ENCODE results near the gene CIAO2A.
A peak's percentile ranks its signal among the peaks of the same experiment; 100 is the strongest.
"Not testable (repeated sequence)": the region's sequence is repeated elsewhere in the genome, so short reads cannot be mapped to it uniquely, and the experiment has no call there.

CIAO2A gene

DNA sequence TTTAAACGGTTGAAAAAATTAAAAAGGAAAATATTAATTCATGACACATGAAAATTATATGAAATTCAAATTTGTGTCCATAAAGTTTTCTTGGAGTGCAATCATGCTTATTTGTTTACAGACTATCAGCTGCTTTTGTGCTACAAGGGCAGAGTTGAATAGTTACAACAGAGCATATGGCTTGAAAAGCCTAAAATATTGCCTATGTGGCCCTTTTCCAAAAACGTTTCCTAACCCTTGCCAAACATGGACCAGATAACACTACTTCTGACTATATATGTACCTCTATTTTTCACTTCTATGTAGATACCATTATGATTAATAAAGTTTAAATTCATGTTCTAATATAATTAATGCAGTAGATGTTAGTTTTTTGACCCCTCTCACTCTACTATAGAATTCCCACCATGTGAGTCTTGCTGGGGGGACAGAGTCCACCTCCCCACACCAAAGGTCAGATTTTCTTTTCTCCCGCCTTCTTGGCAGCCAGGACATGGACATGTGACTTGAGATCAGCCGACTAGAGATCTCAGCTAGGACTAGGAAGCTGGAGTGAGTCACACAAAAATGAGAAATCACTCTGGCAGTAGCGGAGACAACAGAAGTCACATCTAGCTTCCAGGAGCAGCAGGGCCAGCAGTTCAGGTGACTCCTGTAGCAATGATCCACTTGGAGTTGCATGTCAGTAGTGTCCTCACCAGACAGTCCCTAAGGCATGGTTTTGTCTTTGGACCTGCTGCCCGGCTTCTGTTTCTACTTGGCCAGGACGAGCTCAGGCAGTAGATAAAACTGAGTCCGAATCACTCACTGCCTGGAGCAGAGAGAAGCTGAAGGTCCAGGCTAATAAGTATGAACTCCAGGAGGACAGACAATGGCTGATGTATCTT lies 22.4 kb downstream of the CIAO2A start:
- DNase-seq: no peak

DNA sequence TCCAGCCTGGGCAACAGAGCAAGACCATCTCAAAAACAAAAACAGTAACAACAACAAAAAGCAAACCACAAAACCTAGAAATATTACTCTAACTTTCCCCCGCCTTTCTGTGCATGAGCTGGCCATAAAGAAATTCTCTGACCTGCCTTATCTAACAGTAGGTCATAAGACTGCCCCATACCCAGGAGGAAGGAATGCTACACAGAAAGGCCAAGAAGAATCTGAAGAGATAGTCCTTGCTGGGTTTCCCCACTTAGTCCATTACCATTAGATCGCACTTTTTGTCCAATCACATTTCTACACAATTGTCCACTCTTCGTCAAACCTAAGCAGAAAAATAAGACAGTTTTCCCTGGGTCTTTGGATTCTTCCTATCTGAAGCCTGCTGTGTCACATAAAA lies 23.5 kb downstream of the CIAO2A start:
- no peak for DNase-seq

DNA sequence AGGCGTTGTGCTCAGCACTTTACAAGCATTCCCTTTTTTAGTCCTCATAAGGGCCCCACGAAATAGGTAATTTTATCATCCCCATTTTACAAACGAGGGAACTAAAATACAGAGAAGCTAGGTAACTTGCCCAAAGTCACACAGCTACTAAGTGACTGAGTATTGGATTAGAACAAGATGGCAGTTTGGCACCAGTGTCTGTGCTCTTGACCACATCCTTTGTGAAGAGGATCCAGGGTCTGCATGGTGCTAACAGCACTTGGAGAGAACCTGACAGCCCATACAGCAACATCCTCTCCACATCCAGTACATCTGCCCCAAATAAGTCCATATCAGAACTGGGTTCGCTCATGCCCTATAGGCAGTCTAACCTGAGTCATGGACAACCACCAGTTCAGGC lies 25.5 kb downstream of the CIAO2A start:
- no peak for DNase-seq

DNA sequence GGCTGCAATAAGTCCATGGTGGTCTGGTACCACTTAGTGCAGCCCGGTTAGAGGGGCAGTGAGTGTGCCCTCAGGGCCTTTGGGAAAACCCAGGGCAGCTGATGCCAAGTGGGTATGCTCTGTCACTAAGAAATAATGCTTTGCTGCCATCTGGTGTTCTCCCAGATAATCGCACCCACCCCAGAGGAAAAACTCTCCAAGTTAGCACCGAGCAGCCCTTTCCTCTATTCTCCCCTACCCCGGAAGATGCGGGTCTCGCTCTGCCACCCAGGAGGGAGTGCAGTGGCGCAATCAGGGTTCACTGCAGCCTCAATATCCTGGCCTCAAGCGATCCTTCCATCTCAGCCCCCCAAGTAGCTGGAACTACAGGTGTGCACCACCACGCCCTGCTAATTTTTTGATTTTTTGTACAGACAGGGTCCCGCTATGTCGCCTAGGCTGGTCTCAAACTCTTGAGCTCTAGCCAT lies 26.0 kb downstream of the CIAO2A start:
- DNase-seq: peak; percentile 41

DNA sequence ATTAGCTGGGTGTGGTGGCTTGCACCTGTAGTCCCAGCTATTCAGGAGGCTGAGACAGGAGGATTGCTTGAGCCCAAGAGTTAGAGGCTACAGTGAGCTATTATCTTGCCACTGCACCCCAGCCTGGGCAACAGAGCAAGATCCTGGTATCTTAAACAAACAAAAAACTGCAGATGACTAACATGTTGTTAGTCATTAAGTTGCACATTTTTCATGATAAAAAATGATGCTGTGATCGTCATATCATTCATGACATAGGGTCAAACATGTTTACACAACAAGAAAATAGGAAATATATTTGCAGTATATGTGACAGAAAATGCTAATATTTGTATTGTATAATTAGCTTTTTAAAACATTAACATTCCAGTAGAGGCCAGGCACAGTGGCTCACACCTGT lies 27.2 kb downstream of the CIAO2A start:
- DNase-seq: no peak

DNA sequence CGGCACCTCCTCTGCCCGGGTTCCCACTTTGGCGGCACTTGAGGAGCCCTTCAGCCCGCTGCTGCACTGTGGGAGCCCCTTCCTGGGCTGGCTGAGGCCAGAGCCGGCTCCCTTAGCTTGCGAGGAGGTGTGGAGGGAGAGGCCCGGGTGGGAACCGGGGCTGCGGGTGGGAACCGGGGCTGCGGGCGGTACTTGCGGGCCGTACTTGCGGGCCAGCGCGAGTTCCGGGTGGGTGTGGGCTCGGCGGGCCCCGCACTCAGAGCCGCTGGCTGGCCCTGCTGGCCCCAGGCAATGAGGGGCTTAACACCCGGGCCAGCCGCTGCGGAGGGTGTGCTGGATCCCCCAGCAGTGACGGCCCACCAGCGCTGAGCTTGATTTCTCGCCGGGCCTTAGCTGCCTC lies 32.9 kb downstream of the CIAO2A start:
- no peak for DNase-seq

DNA sequence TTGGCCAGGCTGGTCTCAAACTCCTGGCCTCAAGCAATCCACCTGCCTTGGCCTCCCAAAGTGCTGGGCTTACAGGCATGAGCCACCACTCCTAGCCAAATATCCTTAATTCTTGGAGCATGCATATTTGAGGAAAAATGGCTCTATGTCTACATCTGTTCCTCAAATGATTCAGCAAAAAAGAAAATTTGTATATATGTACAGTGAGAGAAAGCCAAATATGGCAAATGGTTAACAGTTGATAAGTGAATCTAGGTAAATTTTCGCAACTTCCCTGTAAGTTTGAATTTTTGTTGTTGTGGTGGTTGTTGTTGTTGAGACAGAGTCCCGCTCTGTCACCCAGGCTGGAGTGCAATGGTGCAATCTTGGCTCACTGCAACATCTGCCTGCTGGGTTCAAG lies 34.5 kb downstream of the CIAO2A start:
- not testable (repeated sequence) for DNase-seq

DNA sequence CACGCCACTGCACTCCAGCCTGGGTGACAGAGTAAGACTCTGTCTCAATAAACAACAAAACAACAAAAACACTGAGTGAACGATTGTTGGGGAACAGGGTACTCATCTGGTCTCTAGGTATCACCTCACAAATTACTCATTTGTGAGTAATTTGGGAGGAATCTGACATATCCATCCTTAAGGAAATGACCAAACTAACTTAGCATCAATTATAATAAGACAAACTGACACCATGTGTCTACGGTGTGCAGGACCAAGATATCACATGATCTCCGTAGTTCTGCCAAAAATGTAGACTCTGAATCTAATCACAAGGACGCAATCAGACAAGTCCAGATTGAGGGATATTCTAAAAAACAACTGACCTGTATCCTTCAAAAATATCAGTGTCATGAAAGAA lies 35.4 kb downstream of the CIAO2A start:
- DNase-seq: no peak

DNA sequence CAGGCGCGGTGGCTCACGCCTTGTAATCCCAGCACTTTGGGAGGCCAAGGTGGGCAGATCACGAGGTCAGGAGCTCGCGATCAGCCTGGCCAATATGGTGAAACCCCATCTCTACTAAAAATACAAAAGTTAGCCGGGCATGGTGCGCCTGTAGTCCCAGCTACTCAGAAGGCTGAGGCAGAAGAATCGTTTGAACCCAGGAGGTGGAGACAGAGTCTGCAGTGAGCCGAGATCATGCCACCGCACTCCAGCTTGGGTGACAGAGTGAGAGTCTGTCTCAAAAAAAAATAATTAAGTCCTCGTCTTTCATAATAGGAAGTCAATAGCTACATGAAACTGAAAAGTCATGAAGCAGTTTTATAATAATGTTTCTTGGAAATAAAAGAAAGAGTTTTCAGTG lies 40.0 kb downstream of the CIAO2A start:
- DNase-seq: not testable (repeated sequence)

DNA sequence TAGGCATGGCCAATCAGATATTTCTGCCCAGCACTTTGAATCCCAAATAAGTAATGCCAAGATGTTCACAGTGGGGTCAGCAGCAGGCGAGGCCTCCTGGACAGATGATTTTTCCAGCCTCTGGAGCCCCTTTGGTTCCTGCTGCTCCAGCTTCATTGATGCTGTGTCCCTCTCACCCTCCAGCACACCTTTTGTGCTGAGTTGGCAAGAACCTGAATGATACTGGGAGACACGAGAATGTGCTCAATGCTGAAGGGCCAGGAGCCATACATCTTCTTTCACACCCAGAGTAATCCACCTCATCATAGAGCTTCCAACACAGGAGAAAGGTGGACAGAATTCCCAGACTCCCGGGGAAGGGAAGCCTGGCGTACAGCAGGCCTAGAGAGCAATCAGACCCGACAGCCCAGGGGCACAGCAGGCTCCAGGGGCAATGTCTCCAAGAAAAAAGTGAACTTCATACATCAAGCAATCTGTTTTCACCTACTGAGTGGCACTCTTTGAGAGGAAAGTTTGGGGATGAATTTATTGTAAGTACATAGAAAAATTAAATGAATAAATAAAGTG lies 40.6 kb downstream of the CIAO2A start:
- DNase-seq: no peak

DNA sequence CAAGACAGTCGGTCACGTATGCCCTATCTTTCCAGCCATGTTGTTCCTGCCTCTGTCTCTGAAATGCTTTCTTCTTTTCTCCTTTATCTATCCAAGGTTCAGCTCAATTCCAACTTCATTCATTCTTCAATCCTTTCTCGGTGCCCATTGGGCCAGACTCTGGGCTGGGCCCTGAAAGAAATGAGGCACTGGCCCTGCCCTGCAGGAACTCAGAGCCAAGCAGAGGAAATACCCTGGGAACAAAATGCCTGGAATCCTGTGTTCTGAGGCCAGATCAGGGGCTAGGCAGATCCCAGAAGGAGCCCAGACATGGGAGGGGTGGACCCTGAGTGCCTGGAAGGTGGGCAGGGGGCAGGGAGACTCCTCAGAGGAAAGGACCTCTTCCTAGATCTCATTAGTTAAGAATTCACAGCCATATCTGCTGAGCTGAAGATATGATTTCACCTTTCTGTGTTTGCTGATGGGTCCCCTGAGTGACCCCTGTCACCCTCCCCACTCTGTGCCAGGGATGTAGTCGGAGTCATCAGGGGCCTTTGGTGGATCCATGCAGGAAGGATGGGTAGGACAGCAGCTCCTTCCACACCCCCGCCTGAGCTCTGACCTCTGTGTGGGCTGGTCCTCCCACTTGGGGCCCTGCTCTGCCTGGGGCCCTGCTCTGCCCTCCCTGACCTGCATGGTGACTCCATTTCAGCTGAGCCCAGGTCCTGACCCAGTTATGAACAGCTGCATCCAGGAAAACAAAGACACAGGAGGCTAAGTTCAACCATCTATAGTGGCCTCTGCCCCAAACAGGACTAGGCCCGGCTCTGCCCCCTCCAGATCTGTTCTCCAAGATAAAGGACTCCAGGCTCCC lies 42.0 kb downstream of the CIAO2A start:
- DNase-seq: no peak

DNA sequence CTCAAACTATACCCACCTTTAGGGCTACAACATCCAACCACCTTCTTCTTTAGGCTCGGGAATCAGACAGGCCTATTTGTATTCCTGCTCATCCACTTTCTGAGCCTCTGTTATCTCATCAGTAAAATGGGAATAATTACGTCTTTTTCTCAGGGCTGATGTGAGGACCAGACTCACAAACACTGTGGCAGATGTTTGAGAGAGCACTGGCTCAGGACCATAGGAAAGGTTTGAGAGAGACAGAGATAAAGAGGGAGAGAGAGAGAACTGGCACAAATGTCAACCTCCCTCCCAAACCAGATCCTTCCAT lies 42.6 kb downstream of the CIAO2A start:
- DNase-seq: no peak

DNA sequence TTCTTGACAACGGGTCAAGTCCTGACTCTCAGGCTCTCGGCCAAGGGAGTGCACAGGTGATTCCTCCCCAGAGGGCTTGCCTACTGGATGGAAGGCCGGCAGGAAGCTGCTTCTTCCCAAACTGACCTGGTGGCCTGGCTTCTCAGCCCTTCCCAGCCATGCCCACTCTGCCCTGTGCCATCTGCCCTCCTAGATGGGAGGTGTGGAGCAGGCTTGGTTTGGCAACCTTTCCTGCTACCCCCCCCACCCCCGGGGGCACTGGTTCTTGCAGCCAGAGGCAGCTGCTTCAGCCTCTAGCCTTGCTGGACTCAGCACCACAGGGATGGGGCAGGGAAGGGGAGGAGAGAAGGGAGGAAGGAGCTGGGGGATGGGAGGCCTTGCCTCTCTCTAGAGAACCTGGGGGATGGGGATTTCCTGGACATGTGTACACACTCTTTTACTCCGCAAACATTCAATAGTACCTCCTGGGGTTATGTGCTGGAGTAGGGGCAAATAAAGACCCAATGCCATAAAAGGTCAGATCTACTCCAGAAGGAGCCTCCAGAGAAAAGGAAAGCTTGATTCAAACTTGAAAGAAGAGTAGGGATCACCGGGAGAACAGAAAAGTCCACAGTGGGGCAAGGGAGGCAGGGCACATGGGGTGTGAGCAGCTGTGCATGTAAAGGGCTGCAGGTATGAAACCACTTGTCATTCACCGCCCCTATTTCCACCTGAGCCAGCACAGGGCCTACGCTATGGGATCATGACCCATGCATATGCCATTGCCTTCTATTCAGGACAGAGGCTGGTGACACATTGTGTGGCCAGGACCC lies 43.2 kb downstream of the CIAO2A start:
- DNase-seq: no peak

DNA sequence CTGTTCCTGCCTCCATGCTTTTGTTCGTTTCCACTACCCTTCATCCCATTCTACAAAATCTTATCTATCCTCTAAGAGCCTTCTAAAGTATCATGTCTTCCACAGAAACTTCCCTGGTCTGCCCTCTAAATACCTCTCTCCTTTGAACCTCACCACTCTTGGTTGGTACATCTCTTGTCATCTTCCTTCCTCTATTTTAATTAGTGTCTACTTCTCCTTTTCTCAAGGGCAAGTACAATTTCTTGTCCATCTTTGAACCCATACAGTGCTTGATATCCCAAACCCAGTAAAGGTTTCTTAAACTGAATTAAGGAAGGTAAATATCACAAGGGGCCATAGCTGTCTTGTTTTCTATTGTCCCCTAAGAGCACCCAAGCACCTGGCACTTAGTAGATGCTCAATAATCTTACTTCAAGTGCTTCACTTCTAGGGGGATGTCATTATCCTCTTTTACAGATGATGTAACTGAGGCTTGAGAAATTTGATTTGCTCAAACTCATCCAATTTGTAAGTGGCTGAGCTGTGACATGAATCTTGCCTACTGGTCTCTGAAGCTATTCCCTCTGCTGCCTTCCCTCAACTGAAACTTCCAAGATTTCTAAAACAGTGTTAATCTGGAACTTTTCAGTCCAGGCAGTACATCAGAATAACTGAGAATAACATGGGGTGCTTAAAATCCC lies 44.7 kb downstream of the CIAO2A start:
- DNase-seq: no peak

DNA sequence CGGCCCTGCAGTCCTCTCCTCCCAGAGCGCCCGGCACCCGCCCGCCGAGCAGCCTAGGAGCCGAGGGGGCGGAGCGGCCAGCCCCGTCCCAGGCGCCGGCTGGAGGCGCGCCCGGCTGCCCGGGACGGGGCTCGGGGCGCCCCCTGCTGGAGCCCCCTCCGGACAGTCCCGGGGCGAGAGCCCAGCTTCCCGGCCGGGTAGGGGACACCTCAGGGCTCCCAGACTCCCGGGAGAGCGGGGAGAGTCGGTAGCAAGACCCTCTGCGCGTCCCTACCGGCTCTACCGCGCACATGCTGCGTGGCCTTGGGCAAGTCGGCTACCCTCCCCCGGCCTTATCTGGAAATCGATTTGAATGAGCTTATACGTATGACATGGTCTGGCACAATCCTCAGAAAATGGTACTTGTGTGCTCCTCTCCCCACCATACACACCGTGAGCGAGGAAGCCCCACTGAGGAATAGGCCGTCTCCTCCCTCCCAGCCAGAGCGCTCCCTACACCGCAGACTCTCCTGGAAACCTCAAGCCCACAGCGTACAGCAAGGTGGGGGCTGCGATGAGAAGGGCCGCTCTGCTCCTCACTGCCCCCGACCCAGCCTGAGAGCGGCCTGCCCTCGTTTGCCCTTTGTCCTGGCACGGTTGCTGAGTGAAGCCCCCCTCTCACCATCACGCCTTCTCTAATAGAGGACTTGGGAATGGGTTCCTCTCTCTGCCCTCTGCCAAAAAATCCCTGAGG lies 47.1 kb downstream of the CIAO2A start, which contains the start of gene DAPK2:
Gene DAPK2, minus strand, starts transcription at position 65 of the 733 bp plus-strand sequence. CDS start 6,224 bp downstream, outside the sequence.
- peak; percentile 15 for DNase-seq

DNA sequence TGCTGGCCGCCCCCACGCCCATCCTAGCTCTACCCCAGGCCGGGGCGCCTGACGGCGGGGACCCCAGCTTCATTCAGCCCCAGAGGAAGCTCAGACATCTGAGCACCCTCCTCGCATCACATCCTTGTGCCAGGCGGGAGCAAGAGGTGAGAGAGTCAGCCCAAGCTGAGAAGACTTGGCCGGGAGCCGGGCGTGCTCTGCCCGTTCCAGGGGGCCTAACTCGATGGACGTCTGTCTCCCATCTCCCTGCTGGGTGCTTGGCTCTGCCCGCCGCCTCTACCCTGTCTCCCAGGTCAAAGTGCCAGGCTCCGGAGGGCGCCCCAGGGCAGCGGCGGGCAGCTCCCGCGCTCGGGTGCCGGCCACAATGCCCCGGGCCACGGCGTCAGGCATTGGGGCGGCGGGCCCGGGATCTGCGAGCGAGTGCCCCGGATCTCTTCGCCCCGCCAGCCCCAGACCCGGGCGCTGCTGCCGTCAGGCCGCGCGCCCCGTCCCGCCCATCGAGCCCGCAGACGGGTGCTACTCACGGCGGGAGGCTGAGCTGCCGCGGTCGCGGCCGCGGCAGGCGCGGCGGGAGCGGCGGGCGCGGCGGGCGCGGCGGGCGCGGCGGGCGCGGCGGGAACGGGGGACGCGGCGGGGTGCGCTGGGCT lies 47.7 kb downstream of the CIAO2A start:
- DNase-seq: no peak

DNA sequence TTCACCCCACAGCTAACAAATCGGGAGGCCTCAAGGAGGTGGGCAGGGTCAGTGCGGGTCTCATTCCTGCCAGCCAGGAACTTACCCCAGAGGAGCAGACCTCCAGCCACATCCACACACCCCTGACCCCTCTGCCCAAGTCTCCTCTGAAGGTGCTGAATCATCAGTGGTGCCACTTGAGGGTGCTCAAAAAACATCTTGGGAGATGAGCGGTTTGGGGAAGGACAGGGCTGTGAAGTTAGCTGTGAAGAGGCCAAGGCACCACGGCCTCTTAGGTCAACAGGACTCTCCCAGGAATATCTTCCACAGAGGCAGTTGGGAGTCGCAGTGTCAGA lies 48.6 kb downstream of the CIAO2A start:
- no peak for DNase-seq

DNA sequence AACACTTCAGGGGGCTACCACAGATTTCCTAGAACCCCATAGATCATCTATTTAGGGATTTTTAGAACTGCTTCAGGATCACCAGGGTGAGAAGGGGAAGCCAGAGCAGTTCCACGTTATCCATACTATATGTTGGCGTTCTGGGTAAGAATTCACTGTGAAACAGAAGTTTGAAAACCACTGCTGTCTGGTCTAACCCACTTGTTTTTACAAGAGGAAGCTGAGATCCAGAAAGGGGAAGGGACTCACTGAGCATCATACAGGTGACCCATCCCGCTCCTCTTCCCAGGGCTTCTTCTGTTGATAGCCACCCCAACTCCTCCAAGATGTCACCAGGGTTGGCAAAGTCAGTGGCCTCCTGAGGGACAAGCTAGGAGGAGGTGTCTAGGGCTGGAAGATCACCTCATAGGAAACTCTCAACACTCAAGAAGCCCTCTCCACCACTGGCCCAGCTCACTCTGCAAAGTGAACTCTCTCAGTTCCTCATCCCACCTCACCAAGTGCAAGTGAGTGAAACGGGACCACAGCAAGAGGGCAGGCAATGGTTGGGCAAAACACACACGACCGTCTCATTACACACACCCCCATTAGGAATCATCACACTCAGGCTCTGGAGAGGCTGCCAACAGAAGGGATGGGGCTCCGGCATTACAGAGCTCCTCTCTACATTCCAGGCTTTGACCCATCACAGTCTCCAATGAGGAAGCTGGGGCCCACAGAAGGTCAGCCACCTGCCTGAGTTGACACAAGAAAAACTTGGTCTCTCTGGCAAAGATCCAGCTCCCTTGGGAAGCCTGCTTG lies 49.1 kb downstream of the CIAO2A start:
- no peak for DNase-seq

DNA sequence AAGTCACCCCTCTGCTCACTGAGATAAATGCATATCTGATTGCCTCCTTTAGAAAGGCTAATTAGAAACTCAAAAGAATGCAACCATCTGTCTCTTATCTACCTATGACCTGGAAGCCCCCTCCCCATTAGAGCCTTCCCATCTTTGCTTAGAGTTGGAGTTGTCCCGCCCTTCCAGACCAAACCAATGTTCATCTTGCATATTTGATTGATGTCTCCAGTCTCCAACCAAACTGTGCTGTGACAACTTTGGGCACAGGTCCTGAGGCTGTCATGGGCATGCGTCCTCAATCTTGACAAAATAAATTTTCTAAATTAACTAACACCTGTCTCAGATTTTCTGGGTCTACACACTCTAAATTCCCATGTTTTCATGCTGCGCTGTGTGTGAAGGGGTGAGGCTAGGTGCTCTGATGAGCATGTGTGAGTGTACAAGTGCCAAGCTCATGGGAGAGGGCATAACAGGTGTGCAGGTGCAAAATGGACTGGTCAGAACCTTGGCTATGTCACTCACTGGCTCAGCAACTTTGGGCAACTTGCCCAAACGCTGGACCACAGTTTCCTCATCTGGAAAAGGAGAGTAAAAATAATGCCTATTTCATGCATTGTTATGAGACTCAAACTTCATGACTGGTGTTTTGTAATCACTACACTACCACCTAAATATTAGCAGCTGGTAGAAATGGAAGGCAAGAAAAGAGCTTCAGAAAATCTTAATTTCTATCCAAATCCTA lies 54.6 kb downstream of the CIAO2A start:
- DNase-seq: no peak

Data from NCI-H1694 treated with DMSO at 0.1 percent for 48 hours (cell line).